Panc1 (cell line): ENCODE measurements around the gene PMS2.

Experiments
- CTCF ChIP-seq: fragments of 450-650 bp; IDR thresholded peaks from 2 replicates; pipeline ENCODE4 v1.5.1; 2017; ENCODE audit warnings: mild to moderate bottlenecking
- REST ChIP-seq, 2 experiments: IDR thresholded peaks; 2 replicates each; pipeline ENCODE4 v1.6.1; 2011 to 2012; ENCODE audit warnings: low read depth in 2 of 2, control low read depth in 1 of 2, low read length in 1 of 2, mild to moderate bottlenecking in 1 of 2, moderate library complexity in 1 of 2; ENCODE audit not compliant: insufficient read depth in 1 of 2

- no peak for TF ChIP-seq CTCF
- no peak for TF ChIP-seq REST (IDR thresholded peaks at IDR 0.05; ENCODE audit: insufficient read depth in 1 of 2, low read depth in 2 of 2, low read length in 1 of 2)
Observed at GRCh38 chr7:6015917-6016652, 7.2 kb upstream of the PMS2 start.
